ENCODE results near the gene GP9.
"Not testable (repeated sequence)": the region's sequence is repeated elsewhere in the genome, so short reads cannot be mapped to it uniquely, and the experiment has no call there.

The GP9 gene

GRCh38 chr3:129070086-129070885 lies 9.7 kb downstream of the GP9 start:
- no peak for DNase-seq (ENCODE audit: low spot score)

- no peak for DNase-seq (ENCODE audit: low spot score)
Observed at GRCh38 chr3:129077222-129077621, 16.6 kb downstream of the GP9 start.

GRCh38 chr3:129078510-129078909 lies 17.9 kb downstream of the GP9 start:
- DNase-seq (ENCODE audit: low spot score): no peak

GRCh38 chr3:129081503-129081902 lies 20.9 kb downstream of the GP9 start:
- DNase-seq (ENCODE audit: low spot score): no peak

GRCh38 chr3:129082026-129082425 lies 21.4 kb downstream of the GP9 start:
- no peak for DNase-seq (ENCODE audit: low spot score)

- no peak for DNase-seq (ENCODE audit: low spot score)
Observed at GRCh38 chr3:129084501-129084900, 23.9 kb downstream of the GP9 start.

GRCh38 chr3:129085165-129085715 lies 24.7 kb downstream of the GP9 start:
- no peak for DNase-seq (ENCODE audit: low spot score)

GRCh38 chr3:129085818-129086217 lies 25.2 kb downstream of the GP9 start:
- no peak for DNase-seq (ENCODE audit: low spot score)

- DNase-seq (ENCODE audit: low spot score): no peak
Observed at GRCh38 chr3:129087138-129087702, 26.6 kb downstream of the GP9 start.

GRCh38 chr3:129087904-129088303 lies 27.3 kb downstream of the GP9 start:
- DNase-seq (ENCODE audit: low spot score): not testable (repeated sequence)

GRCh38 chr3:129088312-129088711 lies 27.7 kb downstream of the GP9 start:
- not testable (repeated sequence) for DNase-seq (ENCODE audit: low spot score)

GRCh38 chr3:129095285-129095684 lies 34.7 kb downstream of the GP9 start:
- no peak for DNase-seq (ENCODE audit: low spot score)

GRCh38 chr3:129100274-129100673 lies 39.7 kb downstream of the GP9 start:
- no peak for DNase-seq (ENCODE audit: low spot score)

- DNase-seq (ENCODE audit: low spot score): no peak
Observed at GRCh38 chr3:129101370-129102138, 41.0 kb downstream of the GP9 start.

GRCh38 chr3:129103296-129103695 lies 42.7 kb downstream of the GP9 start:
- no peak for DNase-seq (ENCODE audit: low spot score)

- no peak for DNase-seq (ENCODE audit: low spot score)
Observed at GRCh38 chr3:129104051-129104450, 43.5 kb downstream of the GP9 start.

GRCh38 chr3:129104498-129105079 lies 44.0 kb downstream of the GP9 start:
- DNase-seq (ENCODE audit: low spot score): no peak

GRCh38 chr3:129105862-129106261 lies 45.3 kb downstream of the GP9 start:
- no peak for DNase-seq (ENCODE audit: low spot score)

- peak; percentile 30 for DNase-seq (ENCODE audit: low spot score)
Observed at GRCh38 chr3:129106320-129106719, 45.7 kb downstream of the GP9 start.

- DNase-seq (ENCODE audit: low spot score): no peak
Observed at GRCh38 chr3:129106866-129107565, 46.4 kb downstream of the GP9 start.

- no peak for DNase-seq (ENCODE audit: low spot score)
Observed at GRCh38 chr3:129107793-129108192, 47.2 kb downstream of the GP9 start.
